Activated T-helper 9 cell treated with anti-CD3 and anti-CD28 coated beads, Interleukin-2, amount 50 U/mL, for 16 hours (primary cell): ENCODE data around the gene PPP4R3C.
"Not testable (repeated sequence)": the region's sequence is repeated elsewhere in the genome, so short reads cannot be mapped to it uniquely, and the experiment has no call there.

Experiments
- DNase-seq: peaks from one replicate; pipeline ENCODE4 v3.0.0-alpha.2; 2020; ENCODE audit warnings: low read depth

Gene PPP4R3C

GRCh38 chrX:27463187-27463586 is at the start of gene PPP4R3C:
PPP4R3C (minus strand) TSS chrX:27463341; CDS start chrX:27463296, 45 bp downstream.
- no peak for DNase-seq

- no peak for DNase-seq
Measured at GRCh38 chrX:27491397-27491796, 28.3 kb upstream of the PPP4R3C start.

GRCh38 chrX:27466051-27466450 is 2.9 kb upstream of the PPP4R3C start:
- DNase-seq, result no peak

GRCh38 chrX:27465036-27465435 is 1.9 kb upstream of the PPP4R3C start:
- no peak for DNase-seq

GRCh38 chrX:27459129-27459528 is 4.0 kb downstream of the PPP4R3C start:
- DNase-seq, result not testable (repeated sequence)

- not testable (repeated sequence) for DNase-seq
Measured at GRCh38 chrX:27458544-27458943, 4.6 kb downstream of the PPP4R3C start.

- no peak for DNase-seq
Measured at GRCh38 chrX:27451324-27451723, 11.8 kb downstream of the PPP4R3C start.

- no peak for DNase-seq
Measured at GRCh38 chrX:27446423-27446822, 16.7 kb downstream of the PPP4R3C start.

- DNase-seq, result no peak
Measured at GRCh38 chrX:27445438-27445837, 17.7 kb downstream of the PPP4R3C start.

GRCh38 chrX:27444093-27444908 is 18.8 kb downstream of the PPP4R3C start:
- no peak for DNase-seq

- not testable (repeated sequence) for DNase-seq
Measured at GRCh38 chrX:27442392-27442791, 20.7 kb downstream of the PPP4R3C start.

GRCh38 chrX:27439771-27440170 is 23.4 kb downstream of the PPP4R3C start:
- DNase-seq, result no peak

- no peak for DNase-seq
Measured at GRCh38 chrX:27438937-27439336, 24.2 kb downstream of the PPP4R3C start.

- no peak for DNase-seq
Measured at GRCh38 chrX:27435031-27435430, 28.1 kb downstream of the PPP4R3C start.
